Lung (tissue), 12 donors: ENCODE data around the gene ADIPOR2. TPM values are rescaled to one million over a fixed set of nuclear protein-coding genes. Genes with fewer than 3 reads are reported as not detected.

Experiments used
- ATAC-seq: fragments of 200-7000 bp; cut with Tn5 transposase; one replicate; pipeline ENCODE4 v1.9.1; 2020; ENCODE audit warnings: moderate number of reproducible peaks; ENCODE audit not compliant: insufficient read depth, low FRiP score
- DNase-seq, 3 donors: peaks; one replicate each; pipeline ENCODE4 v3.0.0-alpha.2; 2013 to 2017
- H3K27ac ChIP-seq, 2 donors: one replicate each; pipeline ENCODE4 v1.5.1; 2013; ENCODE audit warnings: mild to moderate bottlenecking in 2 of 2, moderate library complexity in 2 of 2, control low read depth in 1 of 2, inconsistent platforms in 1 of 2, low read depth in 1 of 2, low read length in 1 of 2
- H3K27me3 ChIP-seq, 3 donors: one replicate each; pipeline ENCODE4 v1.5.1; 2013; ENCODE audit warnings: low read length in 2 of 3; ENCODE audit not compliant: control insufficient read depth in 3 of 3, insufficient read depth in 3 of 3
- H3K36me3 ChIP-seq, 4 donors: one replicate each; pipeline ENCODE4 v1.5.1; 2013; ENCODE audit warnings: low read length in 4 of 4, mild to moderate bottlenecking in 1 of 4, moderate library complexity in 1 of 4; ENCODE audit not compliant: control insufficient read depth in 4 of 4, insufficient read depth in 4 of 4
- H3K4me1 ChIP-seq, 5 donors: one replicate each; pipeline ENCODE4 v1.5.1; 2013; ENCODE audit warnings: low read length in 5 of 5, mild to moderate bottlenecking in 2 of 5, moderate library complexity in 1 of 5; ENCODE audit not compliant: control insufficient read depth in 5 of 5, insufficient read depth in 5 of 5
- H3K4me3 ChIP-seq: one replicate; pipeline ENCODE4 v1.5.1; 2013; ENCODE audit warnings: mild to moderate bottlenecking, control low read depth, moderate library complexity
- H3K9ac ChIP-seq, 2 donors: one replicate each; pipeline ENCODE4 v1.5.1; 2013; ENCODE audit warnings: low read length in 2 of 2, control low read depth in 1 of 2; ENCODE audit not compliant: insufficient read depth in 1 of 2
- H3K9me3 ChIP-seq, 4 donors: one replicate each; pipeline ENCODE4 v1.5.1; 2013; ENCODE audit warnings: low read length in 3 of 4, mild to moderate bottlenecking in 1 of 4, moderate library complexity in 1 of 4; ENCODE audit not compliant: control insufficient read depth in 4 of 4, insufficient read depth in 3 of 4
- WGBS, 2 donors: extraction: QIAGEN DNeasy Blood & Tissue Kit; methylation state at CpG; one replicate each; pipeline ENCODE4 v1.1.7; 2013; 5-methylcytosine and 5-hydroxymethylcytosine counted together
- polyA plus RNA-seq, 2 donors: library from polyadenylated mRNA; stranded (reverse); fragments of 200-250 nt; gene quantifications; one replicate each; pipeline ENCODE4 v1.2.1, GENCODE V29; 2013
- total RNA-seq, 2 donors: library from RNA; depleted of rRNA in 1 of 2; stranded (reverse); fragments of >200 nt in 1 of 2; gene quantifications; one replicate each; pipeline ENCODE4 v1.2.1, GENCODE V29; 2014 to 2021
- TF ChIP-seq, protein P1 (sequence below): IDR thresholded peaks from 2 replicates; pipeline ENCODE4 v1.5.1; 2012; ENCODE audit warnings: mild to moderate bottlenecking; ENCODE audit errors: control extremely low read depth, extremely low read depth
- donor health status: control.
- donor health status: control.
- donor health status: Bipolar disorder and iron deficiency.
- donor health status: healthy.
- donor health status: DM: yes; HTN: yes; CAD: no.

ADIPOR2 gene
- total and polyA plus RNA-seq, 4 donors = 31.9 to 61.1 (median 53.6) TPM

DNA sequence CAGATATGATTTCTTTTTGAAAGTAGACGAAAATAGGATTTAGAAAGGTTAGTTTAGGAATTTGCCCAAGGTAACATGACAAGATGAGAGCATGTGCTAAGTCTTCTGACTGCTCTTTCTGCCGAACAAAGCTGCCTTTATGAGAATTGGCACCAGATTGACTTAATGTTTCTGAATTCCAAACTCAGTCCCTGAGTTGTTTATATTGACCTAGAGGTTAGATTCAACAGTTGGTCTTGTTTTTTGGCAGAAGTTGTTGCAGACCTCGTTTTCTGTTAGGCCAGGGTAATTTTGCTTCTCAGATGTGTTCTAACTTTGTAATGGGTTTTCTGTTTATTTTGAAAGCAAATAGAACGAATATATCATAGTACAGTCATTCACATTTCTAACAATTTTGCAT, 68.0 kb downstream of the ADIPOR2 start:
- Histone ChIP-seq H3K9ac (peak overlapping the region in 1 of 2 donors; percentile 20), H3K9me3 (no peaks in the 10 kb centered on the region), H3K27ac (no peak overlapping the region), H3K4me3 (no peak overlapping the region), H3K4me1 (peaks cover 0 to 22% (median 4%) of the 10 kb centered on the region in 5 donors), H3K36me3 (peaks cover 8 to 13% (median 9%) of the 10 kb centered on the region in 4 donors), H3K27me3 (no peaks in the 10 kb centered on the region)
- 61 to 74% methylated on average over 4 of the region's 4 CpGs for WGBS, 2 donors
- DNase-seq (peak; percentile 18 to 89 (median 85)), ATAC-seq (no peak)
- TF ChIP-seq, protein P1, sequence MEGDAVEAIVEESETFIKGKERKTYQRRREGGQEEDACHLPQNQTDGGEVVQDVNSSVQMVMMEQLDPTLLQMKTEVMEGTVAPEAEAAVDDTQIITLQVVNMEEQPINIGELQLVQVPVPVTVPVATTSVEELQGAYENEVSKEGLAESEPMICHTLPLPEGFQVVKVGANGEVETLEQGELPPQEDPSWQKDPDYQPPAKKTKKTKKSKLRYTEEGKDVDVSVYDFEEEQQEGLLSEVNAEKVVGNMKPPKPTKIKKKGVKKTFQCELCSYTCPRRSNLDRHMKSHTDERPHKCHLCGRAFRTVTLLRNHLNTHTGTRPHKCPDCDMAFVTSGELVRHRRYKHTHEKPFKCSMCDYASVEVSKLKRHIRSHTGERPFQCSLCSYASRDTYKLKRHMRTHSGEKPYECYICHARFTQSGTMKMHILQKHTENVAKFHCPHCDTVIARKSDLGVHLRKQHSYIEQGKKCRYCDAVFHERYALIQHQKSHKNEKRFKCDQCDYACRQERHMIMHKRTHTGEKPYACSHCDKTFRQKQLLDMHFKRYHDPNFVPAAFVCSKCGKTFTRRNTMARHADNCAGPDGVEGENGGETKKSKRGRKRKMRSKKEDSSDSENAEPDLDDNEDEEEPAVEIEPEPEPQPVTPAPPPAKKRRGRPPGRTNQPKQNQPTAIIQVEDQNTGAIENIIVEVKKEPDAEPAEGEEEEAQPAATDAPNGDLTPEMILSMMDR = no peak

GRCh38 chr12:1760566-1761382, 69.9 kb downstream of the ADIPOR2 start:
- no peaks in the 10 kb centered on the region for H3K27me3 ChIP-seq
- 88 to 90% methylated on average over 2 of the region's 2 CpGs for WGBS, 2 donors
- H3K9ac ChIP-seq = no peak overlapping the region
- peaks cover 3 to 9% (median 6%) of the 10 kb centered on the region in 4 donors for H3K36me3 ChIP-seq
- no peak for DNase-seq
- peak; percentile 66 for ATAC-seq
- no peaks in the 10 kb centered on the region for H3K9me3 ChIP-seq
- TF ChIP-seq, protein P1 = no peak
- H3K27ac ChIP-seq = no peak overlapping the region
- peaks cover 0 to 22% (median 4%) of the 10 kb centered on the region in 5 donors for H3K4me1 ChIP-seq
- no peak overlapping the region for H3K4me3 ChIP-seq

DNA sequence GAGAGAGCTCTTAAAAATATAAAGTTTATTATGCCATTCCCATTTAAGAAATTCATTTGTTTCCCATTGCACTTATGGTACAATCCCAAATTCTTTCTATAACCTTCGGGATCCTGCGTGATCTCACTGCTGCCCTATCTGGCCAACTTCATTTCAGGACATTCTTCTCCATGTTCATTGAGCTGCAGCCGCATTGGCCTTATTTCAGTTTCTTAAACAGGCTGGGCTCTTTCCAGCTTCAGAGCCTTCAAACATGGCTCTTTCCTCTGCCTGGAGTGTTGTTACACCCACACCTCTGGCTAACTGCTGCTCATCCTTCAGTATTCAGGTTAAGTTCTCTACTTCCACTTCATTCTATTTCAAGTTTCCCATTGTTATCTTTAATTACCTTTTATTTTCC, 71.0 kb downstream of the ADIPOR2 start:
- Histone ChIP-seq H3K9ac (no peak overlapping the region), H3K4me1 (peaks cover 0 to 22% (median 4%) of the 10 kb centered on the region in 5 donors), H3K36me3 (peaks cover 0 to 8% (median 6%) of the 10 kb centered on the region in 4 donors), H3K27ac (no peak overlapping the region), H3K4me3 (no peak overlapping the region), H3K27me3 (no peaks in the 10 kb centered on the region), H3K9me3 (no peaks in the 10 kb centered on the region)
- ATAC-seq (no peak), DNase-seq (no peak)
- 78 to 97% methylated on average over 3 of the region's 3 CpGs for WGBS, 2 donors
- TF ChIP-seq, protein P1 = no peak
